OCI-LY7 (cell line): ENCODE data around the gene SGMS1.

Experiments
- CTCF ChIP-seq: fragments of 200-600 bp; sonication (generic); conservative IDR thresholded peaks from 2 replicates; pipeline ENCODE4 v1.5.1; 2014; ENCODE audit warnings: mild to moderate bottlenecking, antibody characterized with exemption, low read length, moderate library complexity, mixed read lengths
- EZH2phosphoT487 ChIP-seq: fragments of 200-600 bp; sonication (generic); IDR thresholded peaks from 2 replicates; pipeline ENCODE4 v1.6.1; 2018; ENCODE audit warnings: low read depth, borderline replicate concordance, mild to moderate bottlenecking, mixed run types, antibody characterized with exemption, low read length, moderate library complexity, mixed read lengths

- TF ChIP-seq CTCF (no peak), EZH2phosphoT487 (no peak)
Observed at GRCh38 chr10:50522908-50523307, 100.8 kb downstream of the SGMS1 start.
